Measurements from ENCODE around the gene UBA52.

GRCh38 chr19:18587561-18587960 is 15.9 kb downstream of the UBA52 start:
- no peak for TF ChIP-seq CTCF (IDR thresholded peaks at IDR 0.05; ENCODE audit: control extremely low read depth in 1 of 3, insufficient read depth in 1 of 3, low read depth in 1 of 3, low read length in 3 of 3)
- TF ChIP-seq POLR2AphosphoS5 (IDR thresholded peaks at IDR 0.05; ENCODE audit: low read depth, low read length): no peak
- TF ChIP-seq EP300 (IDR thresholded peaks at IDR 0.05; ENCODE audit: borderline replicate concordance in 1 of 2, low read depth in 2 of 2, low read length in 2 of 2): no peak
- no peak for TF ChIP-seq HDAC6 (IDR thresholded peaks at IDR 0.05; ENCODE audit: low read depth, low read length)
- no peak for TF ChIP-seq USF2 (IDR thresholded peaks at IDR 0.05; ENCODE audit: low read length)
- no peak for TF ChIP-seq TAF1 (IDR thresholded peaks at IDR 0.05; ENCODE audit: low read depth, low read length)
- TF ChIP-seq, protein P1, sequence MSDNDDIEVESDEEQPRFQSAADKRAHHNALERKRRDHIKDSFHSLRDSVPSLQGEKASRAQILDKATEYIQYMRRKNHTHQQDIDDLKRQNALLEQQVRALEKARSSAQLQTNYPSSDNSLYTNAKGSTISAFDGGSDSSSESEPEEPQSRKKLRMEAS (IDR thresholded peaks at IDR 0.05): no peak
- TF ChIP-seq RAD21 (IDR thresholded peaks at IDR 0.05 in 1 of 2, conservative IDR thresholded peaks at IDR 0.05 in 1 of 2; ENCODE audit: low read depth in 2 of 2, low read length in 2 of 2): no peak
- TF ChIP-seq GTF2F1 (IDR thresholded peaks at IDR 0.05; ENCODE audit: borderline replicate concordance, low read depth, low read length): no peak
- TF ChIP-seq YY1 (IDR thresholded peaks at IDR 0.05; ENCODE audit: low read depth, low read length): no peak
- no peak for TF ChIP-seq CHD7 (IDR thresholded peaks at IDR 0.05; ENCODE audit: insufficient replicate concordance, low read length)
- TF ChIP-seq EZH2 (IDR thresholded peaks at IDR 0.05; ENCODE audit: low read depth, low read length, severe bottlenecking): no peak
- no peak for TF ChIP-seq SRF (IDR thresholded peaks at IDR 0.05; ENCODE audit: low read depth, low read length)
